NOMO-1 treated with DMSO at 0.1 percent for 48 hours (cell line): ENCODE measurements around the gene TIFAB.

Experiments used
- DNase-seq: peaks from one replicate; lab custom pipeline; 2025; ENCODE audit not compliant: unreplicated experiment; lab: John Stamatoyannopoulos, UW

Gene TIFAB

DNA sequence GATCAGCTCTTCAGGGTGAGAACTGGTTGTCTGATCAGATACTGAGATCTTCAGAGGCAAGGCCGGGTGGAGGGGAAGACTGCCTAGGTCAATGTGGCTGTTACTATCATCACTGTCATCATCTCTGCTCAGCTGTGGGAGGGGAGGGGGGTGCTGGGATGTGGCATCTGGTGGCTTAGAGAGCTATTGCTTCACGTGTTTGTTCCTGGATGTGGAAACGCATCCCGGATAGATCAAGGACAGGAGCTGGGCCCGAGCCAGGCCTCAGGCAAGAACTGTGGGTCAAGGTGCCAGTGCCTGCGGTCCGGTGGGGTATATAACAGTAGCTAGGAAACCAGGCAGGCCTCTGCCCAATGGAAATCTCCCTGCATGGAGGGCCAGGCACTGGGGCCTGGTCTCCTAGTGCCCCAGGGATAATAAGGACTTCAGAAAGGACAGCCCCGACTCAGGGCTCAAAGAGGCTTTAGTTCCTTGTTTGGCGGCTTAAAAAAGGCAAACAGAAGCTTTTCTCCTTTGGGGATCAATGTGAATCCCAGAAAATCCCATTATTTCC, 30.3 kb upstream of the TIFAB start:
- no peak for DNase-seq

GRCh38 chr5:135481909-135482311, 29.8 kb upstream of the TIFAB start:
- DNase-seq = no peak

- DNase-seq = peak; percentile 50
These were observed 29.2 kb upstream of the TIFAB start for GRCh38 chr5:135481387-135481786.

DNA sequence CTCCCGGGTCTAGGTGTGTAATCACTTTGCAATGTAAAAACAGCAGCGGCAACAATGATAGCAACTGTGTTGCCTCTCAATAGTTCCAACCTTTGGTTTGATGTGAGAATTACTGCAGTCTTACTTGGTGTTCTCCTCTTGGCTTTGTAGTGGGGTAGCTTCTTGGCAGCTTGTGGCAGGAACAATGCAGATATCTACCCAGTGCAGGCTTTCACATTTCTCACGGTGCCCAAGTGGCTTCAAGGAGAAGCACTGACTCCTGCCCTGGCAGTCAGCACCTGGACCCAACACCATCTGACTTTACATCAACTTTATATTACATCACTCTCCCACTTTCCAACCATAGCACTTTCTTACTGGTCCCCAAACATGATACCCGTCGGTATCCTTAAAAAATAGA, 28.4 kb upstream of the TIFAB start:
- no peak for DNase-seq

DNA sequence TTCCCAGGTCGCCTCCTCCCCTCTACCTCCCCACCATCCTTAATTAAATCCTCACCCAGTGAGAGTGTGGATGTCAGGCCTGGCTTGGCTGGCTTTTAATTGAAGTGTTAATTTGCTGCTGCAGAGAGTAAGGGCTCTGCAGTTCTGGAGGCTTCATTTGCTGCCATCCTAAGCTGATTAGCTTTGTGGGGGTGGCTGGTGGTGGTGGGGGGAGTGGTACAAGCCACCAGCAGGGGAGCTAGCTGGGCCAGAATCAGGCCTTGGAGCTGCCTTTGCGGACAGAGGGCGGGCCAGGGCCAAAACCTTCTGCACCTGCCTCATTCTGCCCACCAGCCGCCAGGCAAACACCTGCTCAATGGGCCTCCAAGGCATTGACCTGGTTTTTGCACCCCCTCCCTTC, 26.8 kb upstream of the TIFAB start:
- DNase-seq = no peak

DNA sequence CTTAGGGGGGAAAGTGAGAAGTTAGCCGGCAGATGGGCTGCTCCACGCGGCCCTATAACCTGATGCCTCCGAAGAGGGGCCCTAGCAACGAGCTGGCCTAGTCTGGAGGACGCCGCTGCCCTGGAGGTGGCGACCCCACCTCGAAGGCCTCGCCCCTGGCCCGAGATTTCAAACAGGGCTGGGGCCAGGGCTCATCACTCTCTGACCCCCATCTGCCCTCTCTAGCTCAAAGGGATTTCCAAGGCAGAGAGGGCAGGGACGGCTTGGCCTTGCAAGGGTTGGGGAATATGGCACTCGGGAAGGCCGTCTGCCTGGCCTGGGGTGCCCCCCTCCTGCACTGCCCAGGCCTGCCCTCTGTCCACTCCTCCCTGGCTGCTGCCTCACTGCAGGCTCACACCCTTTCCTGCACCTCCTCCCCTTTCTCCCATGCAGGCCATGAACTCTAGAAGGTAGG, 25.5 kb upstream of the TIFAB start:
- DNase-seq = no peak

GRCh38 chr5:135476615-135477581, 24.7 kb upstream of the TIFAB start:
- DNase-seq = no peak

DNA sequence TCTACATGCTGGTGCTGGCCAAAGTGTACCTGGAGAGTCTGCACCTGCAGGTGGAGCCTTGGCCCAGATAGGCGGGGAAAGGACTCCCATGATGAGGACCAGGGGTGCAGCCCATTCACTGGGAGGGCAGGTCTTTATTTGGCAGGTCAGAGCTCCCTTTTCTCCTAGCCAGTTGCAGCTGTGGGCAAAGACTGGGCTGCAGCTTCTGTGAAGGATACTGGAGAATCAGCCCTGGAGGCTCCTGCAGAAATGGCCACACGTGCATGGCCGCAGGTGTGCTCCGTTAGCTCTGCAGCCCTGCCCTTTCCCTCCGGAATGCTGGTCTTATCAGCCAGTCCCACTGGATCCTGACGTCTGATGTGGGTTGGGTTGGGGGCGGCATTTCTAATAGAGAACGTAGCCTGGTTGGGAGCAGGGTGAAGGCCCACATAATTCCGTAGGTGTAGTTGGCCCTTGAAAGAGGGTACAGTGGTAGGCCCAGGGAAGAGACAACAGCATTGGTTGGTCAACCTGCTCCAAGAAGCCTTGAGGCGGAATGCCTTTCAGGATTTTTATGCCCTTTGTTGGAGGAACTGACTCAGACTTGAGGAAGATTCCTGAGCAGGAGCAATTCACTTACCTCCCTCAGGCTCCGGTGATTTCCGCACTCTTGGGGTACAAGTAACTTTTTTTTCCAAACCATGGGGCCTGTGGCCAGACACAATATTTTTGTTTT, 22.0 kb upstream of the TIFAB start:
- no peak for DNase-seq

- no peak for DNase-seq
These were observed 20.0 kb upstream of the TIFAB start for GRCh38 chr5:135472141-135472540.

GRCh38 chr5:135471726-135472125, 19.6 kb upstream of the TIFAB start:
- DNase-seq = no peak

- no peak for DNase-seq
These were observed 17.8 kb upstream of the TIFAB start for GRCh38 chr5:135469911-135470310.

DNA sequence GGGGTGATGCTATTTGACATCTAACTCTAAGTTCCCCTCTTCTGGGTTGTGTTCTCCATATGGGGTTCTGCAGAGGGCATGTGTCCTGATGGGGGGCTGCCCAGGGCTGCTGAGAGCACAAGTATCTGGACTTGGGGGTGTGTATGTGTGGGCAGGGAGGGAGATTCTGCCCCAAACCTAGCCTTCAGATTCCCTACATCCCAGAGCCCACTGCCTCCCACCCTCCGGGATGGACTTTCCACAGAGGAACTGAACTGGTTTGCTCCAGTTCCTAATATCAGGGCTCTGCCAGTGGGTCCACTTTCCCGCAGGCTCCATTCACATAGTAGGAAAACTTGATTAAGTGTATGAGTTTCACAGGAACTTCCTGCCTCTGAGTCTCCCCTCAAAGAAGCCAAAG, 16.4 kb upstream of the TIFAB start:
- DNase-seq = no peak

DNA sequence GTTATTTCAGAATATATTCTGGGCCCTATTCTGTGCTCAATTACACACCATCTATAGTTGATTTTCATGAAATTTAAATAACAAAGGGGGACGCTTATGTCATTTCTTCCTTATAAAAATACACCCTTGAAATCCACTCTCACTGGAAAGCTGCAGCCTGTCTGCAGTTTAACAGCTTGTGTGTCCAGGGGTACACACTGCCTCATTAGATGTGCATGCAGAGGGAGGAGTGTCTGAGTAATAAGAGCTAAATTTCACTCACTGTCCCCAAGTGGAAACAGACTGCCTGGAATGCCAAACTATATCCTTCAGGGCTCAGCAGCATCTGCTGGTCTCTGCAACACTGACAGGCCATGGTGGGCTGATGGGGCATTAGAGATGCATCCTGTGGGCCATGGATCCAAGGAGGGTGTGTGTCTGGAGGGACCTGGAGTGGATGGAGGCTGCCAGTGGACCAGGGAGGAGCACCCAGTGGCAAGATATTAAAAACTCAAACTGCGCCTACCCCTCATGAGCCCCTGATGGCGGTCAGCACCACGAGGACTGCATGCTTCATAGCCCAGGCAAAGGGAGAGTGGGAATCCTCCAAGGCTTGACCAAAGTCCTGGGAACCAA, 15.8 kb upstream of the TIFAB start:
- DNase-seq = no peak

- DNase-seq = no peak
These were observed 15.0 kb upstream of the TIFAB start for GRCh38 chr5:135467051-135467625.

- DNase-seq = peak; percentile 57
These were observed 14.3 kb upstream of the TIFAB start for GRCh38 chr5:135466178-135467050.

DNA sequence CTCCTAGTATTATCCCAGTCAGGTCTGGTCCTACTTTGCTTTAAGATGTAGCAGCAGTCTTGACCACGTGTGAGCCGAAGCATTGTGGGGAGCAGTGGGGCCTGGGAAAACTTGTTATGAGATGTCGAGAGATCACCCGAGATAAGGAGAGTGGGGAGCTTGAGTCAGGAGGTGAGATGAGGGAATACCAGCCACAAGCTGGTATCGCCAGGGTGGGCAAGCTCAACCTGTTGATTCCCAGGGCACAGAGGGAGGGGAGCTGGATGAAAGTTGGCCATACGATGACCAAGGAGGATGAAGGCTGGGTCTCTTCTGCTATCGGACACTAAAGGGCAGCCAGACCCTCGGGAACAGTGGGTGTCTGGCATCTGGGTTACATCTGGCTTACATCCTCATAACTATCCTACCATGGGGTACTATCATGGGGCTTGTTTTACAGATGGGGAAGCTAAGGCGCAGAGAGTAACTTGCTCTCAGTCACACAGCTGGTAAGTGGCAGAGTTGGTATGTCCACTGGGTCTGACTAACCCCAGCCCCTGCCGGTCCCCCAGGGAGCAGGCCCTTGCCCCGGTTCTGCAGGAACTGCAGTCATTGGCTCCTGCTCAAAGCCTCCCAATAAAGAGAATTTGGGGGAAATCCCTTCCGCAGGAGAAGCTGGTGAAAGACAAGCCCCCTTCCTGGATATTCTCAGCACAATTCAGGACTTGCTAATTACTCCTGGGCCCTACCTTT, 13.4 kb upstream of the TIFAB start:
- DNase-seq = no peak

DNA sequence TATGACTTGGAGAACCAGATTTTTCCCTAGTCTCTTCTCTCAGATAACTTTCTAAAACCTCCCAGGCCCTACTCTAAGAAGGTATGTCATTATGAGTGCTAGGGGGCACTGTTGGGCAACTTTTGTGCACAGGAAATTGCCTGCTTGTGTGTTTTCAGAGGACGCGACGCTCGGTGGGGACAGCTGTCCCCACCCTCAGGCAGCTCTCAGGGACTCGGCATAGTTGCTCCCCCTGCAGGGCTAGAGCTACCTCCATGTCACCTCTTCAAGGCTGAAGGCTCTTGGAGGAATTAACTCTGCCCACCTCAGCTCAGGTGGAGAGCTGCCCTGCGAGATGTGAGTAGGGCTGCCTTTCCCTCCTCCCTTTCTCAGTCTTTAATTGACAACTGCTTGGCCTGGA, 10.2 kb upstream of the TIFAB start:
- peak; percentile 94 for DNase-seq

DNA sequence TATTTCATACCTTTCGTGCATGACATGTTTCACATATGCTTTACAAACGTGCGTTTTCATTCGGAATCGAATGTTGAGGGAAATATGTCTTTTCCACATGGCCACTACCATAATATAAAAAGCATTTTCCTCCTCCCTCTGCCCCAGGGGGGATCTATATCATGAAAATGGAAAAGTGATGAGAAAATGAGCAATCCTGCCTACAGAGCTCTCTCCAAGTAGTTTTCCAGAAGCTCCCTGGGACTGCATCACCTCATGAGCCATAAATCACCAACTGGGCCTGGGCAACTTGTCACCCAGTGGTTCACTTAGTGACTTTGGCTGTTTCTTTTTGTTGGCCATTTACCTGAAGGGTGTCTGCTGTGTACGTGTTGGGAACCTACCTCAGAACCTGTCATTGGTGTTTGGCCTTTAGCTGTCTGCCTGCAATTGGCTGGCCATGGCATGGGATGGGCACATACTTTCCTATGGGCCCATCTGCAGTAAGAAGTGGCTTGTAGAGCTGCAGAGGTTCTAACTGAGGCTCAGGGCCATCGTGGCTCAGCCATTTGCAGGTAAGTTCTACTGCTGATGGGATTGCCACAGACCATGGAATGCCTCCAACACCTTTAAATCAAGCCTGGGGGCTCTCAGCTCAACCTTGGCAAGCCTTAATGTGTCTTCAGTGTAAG, 9.5 kb upstream of the TIFAB start:
- no peak for DNase-seq
